Gastrocnemius medialis (tissue), 4 donors: Measurements from ENCODE around the gene ANKS6.

Source experiments
- POLR2A ChIP-seq, 2 donors: fragments of 450-650 bp; IDR thresholded peaks; one replicate each; pipeline ENCODE4 v1.6.1; 2017; ENCODE audit warnings: antibody characterized with exemption in 2 of 2, mild to moderate bottlenecking in 2 of 2, moderate library complexity in 2 of 2
- TF ChIP-seq, protein P1 (sequence below), 5 experiments: fragments of 450-650 bp in 3 of 5; fragments of 200-600 bp in 2 of 5; sonication (generic) in 2 of 5; IDR thresholded peaks in 4 of 5; conservative IDR thresholded peaks in 1 of 5; 1 replicate in 4 of 5; 2 replicates in 1 of 5; pipeline ENCODE4 v1.5.1; 2016 to 2019; ENCODE audit warnings: antibody characterized with exemption in 5 of 5, mild to moderate bottlenecking in 3 of 5, moderate library complexity in 3 of 5

GRCh38 chr9:98692392-98692791 is 104.0 kb downstream of the ANKS6 start:
- TF ChIP-seq, protein P1, sequence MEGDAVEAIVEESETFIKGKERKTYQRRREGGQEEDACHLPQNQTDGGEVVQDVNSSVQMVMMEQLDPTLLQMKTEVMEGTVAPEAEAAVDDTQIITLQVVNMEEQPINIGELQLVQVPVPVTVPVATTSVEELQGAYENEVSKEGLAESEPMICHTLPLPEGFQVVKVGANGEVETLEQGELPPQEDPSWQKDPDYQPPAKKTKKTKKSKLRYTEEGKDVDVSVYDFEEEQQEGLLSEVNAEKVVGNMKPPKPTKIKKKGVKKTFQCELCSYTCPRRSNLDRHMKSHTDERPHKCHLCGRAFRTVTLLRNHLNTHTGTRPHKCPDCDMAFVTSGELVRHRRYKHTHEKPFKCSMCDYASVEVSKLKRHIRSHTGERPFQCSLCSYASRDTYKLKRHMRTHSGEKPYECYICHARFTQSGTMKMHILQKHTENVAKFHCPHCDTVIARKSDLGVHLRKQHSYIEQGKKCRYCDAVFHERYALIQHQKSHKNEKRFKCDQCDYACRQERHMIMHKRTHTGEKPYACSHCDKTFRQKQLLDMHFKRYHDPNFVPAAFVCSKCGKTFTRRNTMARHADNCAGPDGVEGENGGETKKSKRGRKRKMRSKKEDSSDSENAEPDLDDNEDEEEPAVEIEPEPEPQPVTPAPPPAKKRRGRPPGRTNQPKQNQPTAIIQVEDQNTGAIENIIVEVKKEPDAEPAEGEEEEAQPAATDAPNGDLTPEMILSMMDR (IDR thresholded peaks at IDR 0.05 in 4 of 5, conservative IDR thresholded peaks at IDR 0.05 in 1 of 5), result no peak
- no peak for TF ChIP-seq POLR2A (IDR thresholded peaks at IDR 0.05)
